IMR-90 (cell line): ENCODE results near the gene DNMT3L. TPM values are rescaled to one million over a fixed set of nuclear protein-coding genes. Genes with fewer than 3 reads are reported as not detected.

ENCODE experiments used
- ATAC-seq: fragments of 200-7000 bp; cut with Tn5 transposase; 2 replicates; pipeline ENCODE4 v1.9.1; 2020; ENCODE audit warnings: low read depth, mild to moderate bottlenecking, moderate library complexity
- BruUV-seq: library from RNA; stranded (reverse); fragments of 400-500 nt; replicated peaks from 2 replicates; lab custom pipeline; 2021; lab: Mats Ljungman, UMichigan
- CTCF ChIA-PET: fragments of 300-600 bp; formaldehyde crosslinking; extraction: SDS; loops from one replicate; lab custom pipeline; 2021; ENCODE audit warnings: antibody characterized with exemption; lab: Yijun Ruan, JAX
- POLR2A ChIA-PET: fragments of 300-600 bp; sonication (Branson Sonifier 250); formaldehyde crosslinking; loops from one replicate; lab custom pipeline; 2022; ENCODE audit warnings: antibody characterized with exemption; ENCODE audit not compliant: unreplicated experiment; lab: Charles Lee
- DNase-seq: peaks from one replicate; pipeline ENCODE4 v3.0.0; 2013
- H2AFZ ChIP-seq: replicated peaks from 2 replicates; pipeline ENCODE3; 2013; ENCODE audit warnings: low read length, mild to moderate bottlenecking; ENCODE audit not compliant: poor library complexity
- H2AK5ac ChIP-seq: 2 replicates; pipeline ENCODE4 v1.6.1; 2013; ENCODE audit warnings: low read depth, low read length, inconsistent platforms
- H2AK9ac ChIP-seq: replicated peaks from 2 replicates; pipeline ENCODE3; 2013; ENCODE audit warnings: mild to moderate bottlenecking, low read depth, low read length, moderate library complexity; ENCODE audit not compliant: poor library complexity
- H2BK120ac ChIP-seq: 2 replicates; pipeline ENCODE4 v1.6.1; 2013; ENCODE audit warnings: low read depth, low read length, inconsistent platforms
- H2BK15ac ChIP-seq: 3 replicates; pipeline ENCODE4 v1.6.1; 2013; ENCODE audit warnings: low read depth, low read length, inconsistent platforms
- H2BK20ac ChIP-seq: 2 replicates; pipeline ENCODE4 v1.6.1; 2013; ENCODE audit warnings: low read depth, mild to moderate bottlenecking, inconsistent platforms, low read length, moderate library complexity
- H2BK5ac ChIP-seq: 2 replicates; pipeline ENCODE4 v1.6.1; 2013; ENCODE audit warnings: mild to moderate bottlenecking, low read depth, low read length, inconsistent platforms; ENCODE audit not compliant: poor library complexity, severe bottlenecking
- H3K14ac ChIP-seq: replicated peaks from 2 replicates; pipeline ENCODE4 v1.6.1; 2013; ENCODE audit warnings: low read depth, low read length, inconsistent platforms
- H3K18ac ChIP-seq: 2 replicates; pipeline ENCODE4 v1.6.1; 2013; ENCODE audit warnings: low read depth, low read length, control low read depth
- H3K23ac ChIP-seq: 2 replicates; pipeline ENCODE4 v1.6.1; 2013; ENCODE audit warnings: low read depth, low read length, inconsistent platforms
- H3K27ac ChIP-seq: 2 replicates; pipeline ENCODE4 v1.5.1; 2013; ENCODE audit warnings: mild to moderate bottlenecking, control low read depth, low read length; ENCODE audit not compliant: insufficient read depth
- H3K27me3 ChIP-seq: 2 replicates; pipeline ENCODE4 v1.6.1; 2013; ENCODE audit warnings: low read length; ENCODE audit not compliant: control insufficient read depth, insufficient read depth
- H3K36me3 ChIP-seq: 2 replicates; pipeline ENCODE4 v1.6.1; 2013; ENCODE audit warnings: low read length, mixed read lengths; ENCODE audit not compliant: control insufficient read depth, insufficient read depth
- H3K4ac ChIP-seq: 2 replicates; pipeline ENCODE4 v1.6.1; 2013; ENCODE audit warnings: low read depth, low read length, inconsistent platforms
- H3K4me1 ChIP-seq: 2 replicates; pipeline ENCODE4 v1.6.1; 2013; ENCODE audit warnings: low read length, mixed read lengths; ENCODE audit not compliant: control insufficient read depth, insufficient read depth
- H3K4me2 ChIP-seq: 2 replicates; pipeline ENCODE4 v1.6.1; 2013; ENCODE audit warnings: low read depth, mild to moderate bottlenecking, control low read depth, low read length, moderate library complexity
- H3K4me3 ChIP-seq: 2 replicates; pipeline ENCODE4 v1.5.1; 2013; ENCODE audit warnings: low read depth, mild to moderate bottlenecking, control low read depth, low read length, moderate library complexity; ENCODE audit not compliant: insufficient read depth
- H3K56ac ChIP-seq: 2 replicates; pipeline ENCODE4 v1.6.1; 2013; ENCODE audit warnings: low read length, inconsistent platforms; ENCODE audit not compliant: insufficient read depth; ENCODE audit errors: extremely low read depth
- H3K79me1 ChIP-seq, 2 experiments: 2 replicates each; pipeline ENCODE4 v1.6.1; 2013; ENCODE audit warnings: low read length in 2 of 2, inconsistent platforms in 1 of 2, low read depth in 1 of 2
- H3K9ac ChIP-seq: 2 replicates; pipeline ENCODE4 v1.6.1; 2013; ENCODE audit warnings: low read depth, low read length, control low read depth
- H3K9me1 ChIP-seq: 2 replicates; pipeline ENCODE4 v1.6.1; 2013; ENCODE audit warnings: low read length, inconsistent platforms; ENCODE audit not compliant: insufficient read depth
- H3K9me3 ChIP-seq: 2 replicates; pipeline ENCODE4 v1.6.1; 2013; ENCODE audit warnings: low read length; ENCODE audit not compliant: control insufficient read depth, insufficient read depth
- H4K20me1 ChIP-seq: 2 replicates; pipeline ENCODE4 v1.6.1; 2013; ENCODE audit warnings: low read length, inconsistent platforms; ENCODE audit not compliant: insufficient read depth
- H4K5ac ChIP-seq: 2 replicates; pipeline ENCODE4 v1.6.1; 2013; ENCODE audit warnings: mild to moderate bottlenecking, low read depth, low read length, control low read depth
- H4K8ac ChIP-seq, 2 experiments: 2 replicates each; pipeline ENCODE4 v1.6.1; 2013; ENCODE audit warnings: low read depth in 2 of 2, low read length in 2 of 2, control low read depth in 1 of 2, inconsistent platforms in 1 of 2
- H4K91ac ChIP-seq: 2 replicates; pipeline ENCODE4 v1.6.1; 2013; ENCODE audit warnings: low read depth, low read length, inconsistent platforms; ENCODE audit not compliant: insufficient read depth
- BHLHE40 ChIP-seq: fragments of 150-350 bp; IDR thresholded peaks from 2 replicates; pipeline ENCODE4 v1.6.1; 2016; ENCODE audit warnings: mild to moderate bottlenecking, low read depth, low read length
- MAZ ChIP-seq: IDR thresholded peaks from 2 replicates; pipeline ENCODE4 v1.6.1; 2012; ENCODE audit warnings: low read depth, mild to moderate bottlenecking, low read length, improper control_type of control experiment, moderate library complexity, borderline replicate concordance
- NFE2L2 ChIP-seq: fragments of 150-350 bp; IDR thresholded peaks from 2 replicates; pipeline ENCODE4 v1.6.1; 2016; ENCODE audit warnings: low read depth, mild to moderate bottlenecking, low read length
- POLR2A ChIP-seq: IDR thresholded peaks from 2 replicates; pipeline ENCODE4 v1.6.1; 2012; ENCODE audit warnings: mild to moderate bottlenecking, low read depth, low read length
- RAD21 ChIP-seq: IDR thresholded peaks from 2 replicates; pipeline ENCODE4 v1.6.1; 2012; ENCODE audit warnings: low read length, improper control_type of control experiment
- RCOR1 ChIP-seq: IDR thresholded peaks from 2 replicates; pipeline ENCODE4 v1.6.1; 2012; ENCODE audit warnings: mild to moderate bottlenecking, low read length, improper control_type of control experiment; ENCODE audit not compliant: insufficient replicate concordance
- RFX5 ChIP-seq: IDR thresholded peaks from 2 replicates; pipeline ENCODE4 v1.8.0; 2012; ENCODE audit warnings: low read depth, mild to moderate bottlenecking, low read length, moderate library complexity
- SMC3 ChIP-seq: fragments of 150-350 bp; IDR thresholded peaks from 2 replicates; pipeline ENCODE4 v1.6.1; 2016; ENCODE audit warnings: low read depth, mild to moderate bottlenecking, antibody characterized with exemption, low read length, moderate library complexity
- WGBS, 2 experiments: methylation state at CpG; one replicate each; pipeline versions ENCODE4 v1.1.5 to v1.1.7; 2013; ENCODE audit warnings: missing lambda C conversion rate in 2 of 2; ENCODE audit not compliant: insufficient read length in 1 of 2; ENCODE audit errors: extremely low coverage in 2 of 2; 5-methylcytosine and 5-hydroxymethylcytosine counted together
- dilution Hi-C: fragments of 300-500 bp; cut with HindIII; formaldehyde crosslinking; loops from one replicate; pipeline ENCODE4 v1.14.3; 2018; ENCODE audit warnings: low sequenced_read_pairs; ENCODE audit not compliant: unreplicated experiment
- in situ Hi-C: fragments of 300-500 bp; cut with MboI; formaldehyde crosslinking; loops from 3 replicates; pipeline ENCODE4 v1.14.3; 2019; ENCODE audit warnings: low sequenced_read_pairs, inconsistent platforms, mixed read lengths
- intact Hi-C: fragments of 100-400 bp; cut with micrococcal nuclease; formaldehyde crosslinking; loops from 2 replicates; pipeline ENCODE4 v1.10.0; 2022
- polyA plus RNA-seq, 3 experiments: library from polyadenylated mRNA; depleted of rRNA; stranded (reverse); fragments of >200 nt; gene quantifications; 2 replicates each; pipeline ENCODE4 v1.2.3, GENCODE V29; 2012; ENCODE audit warnings: low replicate concordance in 1 of 3
- total RNA-seq: library from RNA; depleted of rRNA; stranded (reverse); fragments of >200 nt; gene quantifications from 2 replicates; pipeline ENCODE4 v1.2.3, GENCODE V29; 2012

Gene DNMT3L
- total and polyA plus RNA-seq, 2 of the 4 experiments (the other 2 are of a cell fraction) = not detected

DNA sequence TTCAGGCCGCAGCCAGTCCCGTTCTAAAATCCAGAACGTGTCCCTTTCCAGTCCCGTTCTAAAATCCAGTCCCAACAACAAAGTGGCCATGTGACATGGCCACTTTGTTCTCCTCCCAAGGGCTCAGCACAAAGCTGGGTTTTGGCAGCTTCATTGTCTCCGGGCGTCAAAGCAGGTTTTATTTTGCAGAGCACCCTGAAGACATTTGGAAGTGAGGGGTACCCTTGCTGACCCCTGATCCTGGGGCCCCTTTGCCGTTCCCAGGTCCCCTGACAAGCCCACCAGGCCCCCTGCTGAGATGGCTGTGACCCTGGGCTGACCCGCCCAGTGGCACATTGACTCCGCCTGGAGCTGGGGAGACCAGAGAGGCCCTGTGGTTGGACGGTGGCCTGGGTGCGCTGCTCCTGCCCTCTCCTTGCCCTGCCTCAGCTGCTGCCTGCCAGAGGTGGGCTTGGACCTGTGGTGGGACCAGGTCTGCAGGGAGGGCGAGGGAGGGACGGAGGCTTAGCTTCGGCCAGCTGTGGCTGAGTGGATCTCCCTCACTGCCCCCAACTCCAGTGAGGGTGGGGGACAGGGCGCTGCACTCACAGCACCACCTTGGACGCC, 42.4 kb upstream of the DNMT3L start:
- no peak overlapping the region for H3K4me2 ChIP-seq
- no peak overlapping the region for H2BK120ac ChIP-seq
- H3K27me3 ChIP-seq = no peaks in the 10 kb centered on the region
- 79% methylated on average over 5 of the region's 16 CpGs; no CpG with 5 or more reads in 1 of the 2 experiments for WGBS, 2 experiments
- H3K56ac ChIP-seq = no peak overlapping the region
- H3K4me1 ChIP-seq = peaks cover 21% of the 10 kb centered on the region
- intact Hi-C loops = no loop called here
- H4K8ac ChIP-seq = no peak overlapping the region
- no peak overlapping the region for H3K14ac ChIP-seq
- TF ChIP-seq SMC3 = no peak
- no peak for TF ChIP-seq BHLHE40
- no peak for TF ChIP-seq POLR2A
- no peak for TF ChIP-seq RCOR1
- no peak for TF ChIP-seq RAD21
- no peak for TF ChIP-seq NFE2L2
- no peak for TF ChIP-seq RFX5
- TF ChIP-seq MAZ = no peak
- H3K9ac ChIP-seq = no peak overlapping the region
- ATAC-seq (no peak), DNase-seq (no peak)
- H3K36me3 ChIP-seq = peaks cover 15% of the 10 kb centered on the region
- H2BK15ac ChIP-seq = no peak overlapping the region
- ChIA-PET CTCF (interaction anchor here (0.6 kb wide), 1 partner anchor 31 kb away, joined by 3 read pairs; no protein-coding TSS in a partner anchor), POLR2A (no interaction called here)
- peak overlapping the region; percentile 56; the same call in 1 of the 2 replicates for H2AK5ac ChIP-seq
- BruUV-seq = no TSS peak
- no peak overlapping the region for H2AFZ ChIP-seq
- no peak overlapping the region for H2BK20ac ChIP-seq
- H4K5ac ChIP-seq = no peak overlapping the region
- dilution Hi-C loops = no loop called here
- H3K79me1 ChIP-seq = peaks cover 15 to 56% of the 10 kb centered on the region in 2 experiments
- H2AK9ac ChIP-seq = no peak overlapping the region
- in situ Hi-C loops = no loop called here
- no peak overlapping the region for H2BK5ac ChIP-seq
- no peak overlapping the region; the same call in 1 of the 2 replicates for H3K23ac ChIP-seq
- no peak overlapping the region for H3K27ac ChIP-seq
- H3K9me1 ChIP-seq = no peaks in the 10 kb centered on the region
- no peak overlapping the region for H3K4me3 ChIP-seq
- H3K9me3 ChIP-seq = no peaks in the 10 kb centered on the region
- H3K4ac ChIP-seq = no peak overlapping the region
- no peak overlapping the region for H4K91ac ChIP-seq
- H3K18ac ChIP-seq = no peak overlapping the region
- peaks cover 70% of the 10 kb centered on the region for H4K20me1 ChIP-seq
